HG03103 (cell line): ENCODE data around the gene FAM228B.
"Not testable (repeated sequence)": the region's sequence is repeated elsewhere in the genome, so short reads cannot be mapped to it uniquely, and the experiment has no call there.

ENCODE experiments used
- ATAC-seq: cut with Tn5 transposase; IDR thresholded peaks from one replicate; pipeline ENCODE4 v1.9.1; 2021; ENCODE audit warnings: low read depth; ENCODE audit not compliant: unreplicated experiment

Gene FAM228B

GRCh38 chr2:24123195-24123921 lies at the start of gene FAM228B, which contains the start of gene PFN4:
TSS of gene FAM228B (plus strand) at chr2:24123469. CDS start at chr2:24124362, 893 bp downstream.
TSS of gene PFN4 (minus strand) at chr2:24123334. CDS start at chr2:24122535, 799 bp downstream.
- peak; percentile 80 for ATAC-seq

GRCh38 chr2:24073816-24074215 lies 49.5 kb upstream of the FAM228B start:
- ATAC-seq, result no peak

- ATAC-seq, result no peak
Observed at GRCh38 chr2:24075259-24075658, 48.0 kb upstream of the FAM228B start.

DNA sequence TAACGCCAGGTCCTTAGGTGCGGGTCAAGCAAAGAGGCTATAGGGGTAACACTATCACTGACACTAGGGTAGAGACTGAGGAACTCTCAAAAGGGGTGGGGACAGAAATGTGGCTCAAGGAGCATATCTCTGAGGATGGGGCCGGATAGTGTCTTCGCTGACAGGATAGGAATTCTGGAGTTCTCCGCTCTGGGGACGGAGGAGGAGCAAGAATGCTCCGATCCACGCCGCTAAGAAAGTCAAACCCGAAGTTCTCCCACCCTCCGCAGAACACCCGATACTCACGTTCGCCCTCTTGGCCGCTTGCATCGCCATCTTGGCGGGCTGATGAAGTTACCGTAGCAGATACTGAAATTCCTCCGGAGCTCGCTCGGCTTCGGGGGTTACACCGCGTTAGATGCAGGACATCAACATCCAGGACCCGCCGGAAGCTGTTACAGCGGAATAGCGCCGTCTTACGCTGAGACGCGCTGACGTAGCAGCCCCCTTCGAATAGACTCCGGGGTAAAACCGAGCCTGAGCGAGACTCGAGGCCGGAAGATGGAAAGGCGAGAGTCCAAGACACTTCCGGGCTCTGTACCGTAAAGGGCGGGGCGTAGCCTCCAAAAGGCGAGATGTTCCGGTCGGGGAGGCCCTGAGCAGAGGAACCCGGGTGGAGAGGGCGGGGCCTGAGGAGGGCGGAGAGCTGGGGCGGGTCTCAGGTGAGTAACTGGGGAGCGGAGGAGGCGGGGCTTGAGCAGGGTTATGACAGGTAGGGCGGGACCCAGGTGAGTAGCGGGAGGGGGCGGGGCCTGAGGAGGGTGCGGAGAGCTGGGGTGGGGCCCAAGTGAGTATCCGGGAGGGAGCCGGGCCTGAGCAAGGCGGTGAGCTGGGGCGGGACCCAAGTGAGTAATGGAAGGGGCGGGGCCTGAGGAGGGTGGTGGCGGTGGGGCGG lies 47.1 kb upstream of the FAM228B start, which contains the start of gene SF3B6:
Gene SF3B6, minus strand, starts transcription at position 412 of the 934 bp plus-strand sequence. Its CDS starts 97 bp downstream, at position 315.
- peak; percentile 90 for ATAC-seq

DNA sequence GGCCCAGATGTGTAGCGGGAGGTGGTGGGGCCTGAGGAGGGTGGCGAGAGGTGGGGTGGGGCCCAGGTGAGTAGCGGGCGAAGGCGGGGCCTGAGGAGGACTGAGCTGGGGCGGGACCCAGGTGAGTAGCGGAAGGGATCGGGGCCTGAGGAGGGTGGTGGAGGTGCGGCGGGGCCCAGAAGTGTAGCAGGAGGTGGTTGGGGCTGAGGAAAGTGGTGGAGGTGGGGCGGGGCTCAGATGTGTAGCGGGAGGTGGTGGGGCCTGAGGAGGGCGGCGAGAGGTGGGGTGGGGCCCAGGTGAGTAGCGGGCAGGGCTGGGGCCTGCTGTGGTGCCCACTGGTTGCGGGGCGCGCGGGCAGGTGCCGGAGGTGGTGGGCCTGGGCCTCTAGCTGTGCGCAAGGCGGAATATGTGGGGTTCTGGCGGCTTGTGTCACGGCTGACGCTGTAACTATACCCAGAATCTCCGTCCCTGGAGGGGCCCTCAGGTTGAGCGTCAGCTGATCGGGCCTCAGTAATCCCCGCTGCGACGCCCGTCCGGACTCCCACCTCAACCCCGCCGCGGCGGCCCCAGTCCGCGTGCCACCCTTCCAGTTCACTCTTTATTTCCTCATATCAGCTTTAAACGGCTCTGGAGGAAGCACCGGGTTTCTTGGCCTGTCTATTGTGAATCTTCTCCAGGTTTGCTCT lies 46.3 kb upstream of the FAM228B start:
- peak; percentile 1 for ATAC-seq

GRCh38 chr2:24077535-24077877 lies 45.8 kb upstream of the FAM228B start:
- no peak for ATAC-seq

DNA sequence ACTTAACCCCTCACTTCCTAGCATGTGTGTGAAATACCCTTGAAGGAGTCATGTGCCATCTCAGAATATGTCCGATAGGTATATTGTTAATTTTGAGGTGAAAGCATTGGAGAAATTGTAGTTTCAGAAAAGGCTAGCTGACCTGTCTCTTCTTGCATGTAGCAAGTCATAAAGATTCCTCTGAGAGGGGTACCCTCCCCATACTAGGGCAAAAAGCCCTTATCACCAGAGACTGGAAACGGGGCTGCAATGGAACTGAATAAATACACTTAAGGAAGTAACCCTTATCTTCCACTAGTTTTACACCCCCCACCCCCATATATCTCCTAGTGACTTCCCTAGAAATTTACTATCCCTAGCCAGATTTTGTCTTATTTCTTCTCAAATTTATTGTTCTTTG lies 45.4 kb upstream of the FAM228B start:
- no peak for ATAC-seq

- no peak for ATAC-seq
Observed at GRCh38 chr2:24080701-24081100, 42.6 kb upstream of the FAM228B start.

GRCh38 chr2:24082787-24083566 lies 40.3 kb upstream of the FAM228B start:
- ATAC-seq, result no peak

- ATAC-seq, result peak; percentile 72
Observed at GRCh38 chr2:24083567-24084385, 39.5 kb upstream of the FAM228B start.

- peak; percentile 70 for ATAC-seq
Observed at GRCh38 chr2:24084386-24085199, 38.7 kb upstream of the FAM228B start, which contains the start of gene TP53I3. TSS of gene TP53I3 (minus strand) at chr2:24084834. CDS start at chr2:24084326, 508 bp downstream.

DNA sequence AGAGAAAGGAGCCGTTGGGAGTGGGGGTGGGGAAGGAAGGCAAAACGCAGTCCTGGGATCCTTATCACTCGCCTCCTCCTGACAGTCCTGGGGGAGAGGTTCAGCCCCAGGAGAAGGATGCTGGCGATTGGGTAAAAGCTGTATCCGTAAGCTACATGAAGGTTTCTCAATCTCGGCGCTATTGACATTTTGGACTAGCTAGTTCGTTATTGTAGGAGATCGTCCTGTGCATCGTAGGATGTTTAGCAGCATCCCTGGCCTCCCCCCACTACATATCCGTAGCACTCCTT lies 38.1 kb upstream of the FAM228B start:
- ATAC-seq, result no peak

DNA sequence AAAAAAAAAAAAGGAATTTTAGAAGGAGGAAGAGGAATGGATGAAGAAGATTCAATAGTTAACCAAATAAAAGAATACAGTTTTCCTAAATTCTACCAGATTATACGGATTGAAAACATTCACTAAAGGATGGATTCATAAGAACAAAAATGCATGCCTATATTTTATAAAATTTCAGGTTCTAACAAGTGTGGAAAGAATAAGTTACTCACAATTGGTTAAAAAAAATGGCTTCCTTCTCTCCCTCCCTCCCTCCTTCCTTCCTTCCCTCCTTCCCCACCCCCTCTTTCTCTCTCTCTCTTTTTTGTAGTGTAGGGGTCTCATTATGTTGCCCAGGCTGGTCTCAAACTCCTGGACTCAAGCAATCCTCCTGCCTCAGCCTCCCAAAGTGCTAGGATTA lies 37.0 kb upstream of the FAM228B start:
- no peak for ATAC-seq

- no peak for ATAC-seq
Observed at GRCh38 chr2:24087032-24087431, 36.2 kb upstream of the FAM228B start.

GRCh38 chr2:24088821-24089359 lies 34.4 kb upstream of the FAM228B start:
- no peak for ATAC-seq

DNA sequence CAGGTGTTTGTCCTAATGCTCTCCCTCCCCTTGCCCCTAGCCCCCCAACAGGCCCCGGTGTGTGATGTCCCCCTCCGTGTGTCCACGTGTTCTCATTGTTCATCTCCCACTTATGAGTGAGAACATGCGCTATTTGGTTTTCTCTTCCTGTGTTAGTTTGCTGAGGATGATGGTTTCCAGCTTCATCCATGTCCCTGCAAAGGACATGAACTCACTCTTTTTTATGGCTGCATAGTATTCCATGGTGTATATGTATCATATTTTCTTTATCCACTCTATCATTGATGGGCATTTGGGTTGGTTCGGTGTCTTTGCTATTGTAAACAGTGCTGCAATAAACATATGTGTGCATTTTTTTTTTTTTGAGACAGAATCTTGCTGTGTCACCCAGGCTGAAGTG lies 30.0 kb upstream of the FAM228B start:
- not testable (repeated sequence) for ATAC-seq

- not testable (repeated sequence) for ATAC-seq
Observed at GRCh38 chr2:24095171-24095677, 28.0 kb upstream of the FAM228B start.

DNA sequence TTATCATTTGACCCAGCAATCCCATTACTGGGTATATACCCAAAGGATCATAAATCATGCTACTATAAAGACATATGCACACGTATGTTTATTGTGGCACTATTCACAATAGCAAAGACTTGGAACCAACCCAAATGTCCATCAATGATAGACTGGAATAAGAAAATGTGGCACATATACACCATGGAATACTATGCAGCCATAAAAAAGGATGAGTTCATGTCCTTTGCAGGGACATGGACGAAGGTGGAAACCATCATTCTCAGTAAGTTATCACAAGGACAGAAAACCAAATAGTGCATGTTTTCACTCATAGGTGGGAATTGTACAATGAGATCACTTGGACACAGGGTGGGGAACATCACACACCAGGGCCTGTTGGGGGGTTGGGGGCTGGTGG lies 22.5 kb upstream of the FAM228B start:
- ATAC-seq, result not testable (repeated sequence)
